DOHH2 (cell line): Measurements from ENCODE around the gene ZSWIM8.

Experiments used
- EZH2phosphoT487 ChIP-seq: fragments of 200-600 bp; sonication (generic); IDR thresholded peaks from 2 replicates; pipeline ENCODE4 v1.6.1; 2017; ENCODE audit warnings: borderline replicate concordance, mild to moderate bottlenecking, antibody characterized with exemption, low read length, moderate library complexity, mixed read lengths
- TF ChIP-seq, protein P1 (sequence below): fragments of 200-600 bp; sonication (generic); IDR thresholded peaks from one replicate; pipeline ENCODE4 v1.5.1; 2014; ENCODE audit warnings: antibody characterized with exemption, mild to moderate bottlenecking, low read depth, low read length; ENCODE audit not compliant: poor library complexity, severe bottlenecking

DNA sequence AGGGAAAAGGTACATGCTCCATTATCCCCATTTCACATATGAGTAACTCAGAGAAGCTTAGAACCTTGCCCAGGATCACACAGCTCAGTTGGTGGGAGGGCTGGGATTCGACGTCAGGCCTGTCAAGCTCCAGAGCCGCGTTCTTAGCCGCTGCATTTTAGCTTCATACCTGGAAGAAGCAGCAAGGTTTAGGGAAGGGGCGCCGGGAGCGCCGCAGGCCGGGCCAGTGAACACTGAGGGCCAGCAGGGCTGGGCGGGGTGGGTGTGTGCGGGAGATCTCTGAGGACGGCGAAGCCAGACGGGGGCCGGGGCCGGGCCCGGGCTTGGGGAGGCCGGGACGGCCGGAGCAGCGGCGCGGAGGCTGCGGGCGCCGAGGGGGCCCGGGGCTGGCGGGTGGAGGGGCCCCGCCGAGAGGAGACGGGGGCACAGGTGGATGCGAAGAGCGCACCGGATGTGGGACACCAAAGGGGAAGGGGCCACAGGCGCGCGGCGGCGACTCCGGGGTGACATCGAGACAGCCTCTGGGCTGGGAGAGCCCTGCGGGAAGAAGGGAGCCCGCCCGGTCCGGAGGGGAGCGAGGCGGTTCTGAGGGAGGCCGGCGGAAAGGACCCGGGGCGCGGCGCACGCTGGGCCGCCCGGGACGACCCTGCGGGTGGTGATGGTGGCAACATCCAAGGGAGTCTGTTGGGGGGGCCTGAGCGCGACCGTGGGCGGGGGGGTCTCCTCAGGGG is 25.5 kb downstream of the ZSWIM8 start:
- TF ChIP-seq, protein P1, sequence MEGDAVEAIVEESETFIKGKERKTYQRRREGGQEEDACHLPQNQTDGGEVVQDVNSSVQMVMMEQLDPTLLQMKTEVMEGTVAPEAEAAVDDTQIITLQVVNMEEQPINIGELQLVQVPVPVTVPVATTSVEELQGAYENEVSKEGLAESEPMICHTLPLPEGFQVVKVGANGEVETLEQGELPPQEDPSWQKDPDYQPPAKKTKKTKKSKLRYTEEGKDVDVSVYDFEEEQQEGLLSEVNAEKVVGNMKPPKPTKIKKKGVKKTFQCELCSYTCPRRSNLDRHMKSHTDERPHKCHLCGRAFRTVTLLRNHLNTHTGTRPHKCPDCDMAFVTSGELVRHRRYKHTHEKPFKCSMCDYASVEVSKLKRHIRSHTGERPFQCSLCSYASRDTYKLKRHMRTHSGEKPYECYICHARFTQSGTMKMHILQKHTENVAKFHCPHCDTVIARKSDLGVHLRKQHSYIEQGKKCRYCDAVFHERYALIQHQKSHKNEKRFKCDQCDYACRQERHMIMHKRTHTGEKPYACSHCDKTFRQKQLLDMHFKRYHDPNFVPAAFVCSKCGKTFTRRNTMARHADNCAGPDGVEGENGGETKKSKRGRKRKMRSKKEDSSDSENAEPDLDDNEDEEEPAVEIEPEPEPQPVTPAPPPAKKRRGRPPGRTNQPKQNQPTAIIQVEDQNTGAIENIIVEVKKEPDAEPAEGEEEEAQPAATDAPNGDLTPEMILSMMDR, result no peak
- TF ChIP-seq EZH2phosphoT487, result no peak
